Neural progenitor cell (in vitro differentiated cells): ENCODE results near the gene NCOA1. TPM values are rescaled to one million over a fixed set of nuclear protein-coding genes. Genes with fewer than 3 reads are reported as not detected.

Source experiments
- DNase-seq: peaks from one replicate; pipeline ENCODE4 v3.0.0-alpha.2; 2016; ENCODE audit warnings: low spot score
- H2AFZ ChIP-seq: fragments of 200-600 bp; sonication (generic); replicated peaks from 2 replicates; pipeline ENCODE4 v1.6.1; 2016; ENCODE audit warnings: antibody characterized with exemption
- H3F3A ChIP-seq: fragments of 200-600 bp; sonication (generic); 2 replicates; pipeline ENCODE4 v1.6.1; 2016; ENCODE audit warnings: antibody characterized with exemption, low read depth
- H3K27ac ChIP-seq: fragments of 200-600 bp; sonication (generic); 2 replicates; pipeline ENCODE4 v1.5.1; 2016; ENCODE audit warnings: mild to moderate bottlenecking
- H3K27me3 ChIP-seq: fragments of 200-600 bp; sonication (generic); 2 replicates; pipeline ENCODE4 v1.6.1; 2016; ENCODE audit warnings: mild to moderate bottlenecking, moderate library complexity
- H3K36me3 ChIP-seq: fragments of 200-600 bp; sonication (generic); 2 replicates; pipeline ENCODE4 v1.5.1; 2016
- H3K4me1 ChIP-seq: fragments of 200-600 bp; sonication (generic); 2 replicates; pipeline ENCODE4 v1.6.1; 2016; ENCODE audit warnings: mixed run types
- H3K4me2 ChIP-seq: fragments of 200-600 bp; sonication (generic); 2 replicates; pipeline ENCODE4 v1.6.1; 2016
- H3K4me3 ChIP-seq: fragments of 200-600 bp; sonication (generic); 2 replicates; pipeline ENCODE4 v1.5.1; 2016
- H3K79me2 ChIP-seq: fragments of 200-600 bp; sonication (generic); 2 replicates; pipeline ENCODE4 v1.6.1; 2016; ENCODE audit warnings: low read depth
- H3K9ac ChIP-seq: fragments of 200-600 bp; sonication (generic); 2 replicates; pipeline ENCODE4 v1.6.1; 2016
- H3K9me3 ChIP-seq: fragments of 200-600 bp; sonication (generic); 2 replicates; pipeline ENCODE4 v1.5.1; 2016; ENCODE audit warnings: low read depth
- H4K20me1 ChIP-seq: fragments of 200-600 bp; sonication (generic); 2 replicates; pipeline ENCODE4 v1.6.1; 2016; ENCODE audit warnings: low read depth
- H3K27ac Mint-ChIP-seq: 3 replicates; pipeline ENCODE4 v1.8.0; 2021; ENCODE audit warnings: mixed read lengths
- H3K27me3 Mint-ChIP-seq: 2 replicates; pipeline ENCODE4 v1.8.0; 2022; ENCODE audit warnings: low read depth, mild to moderate bottlenecking, inconsistent platforms, moderate library complexity, mixed read lengths; ENCODE audit not compliant: insufficient read depth
- H3K36me3 Mint-ChIP-seq: 3 replicates; pipeline ENCODE4 v1.8.0; 2021; ENCODE audit warnings: mixed read lengths
- H3K4me1 Mint-ChIP-seq: 3 replicates; pipeline ENCODE4 v1.8.0; 2021; ENCODE audit warnings: mixed read lengths
- H3K4me3 Mint-ChIP-seq: 3 replicates; pipeline ENCODE4 v1.8.0; 2021; ENCODE audit warnings: mild to moderate bottlenecking, moderate library complexity, mixed read lengths
- H3K9me3 Mint-ChIP-seq: 3 replicates; pipeline ENCODE4 v1.8.0; 2020; ENCODE audit warnings: mixed read lengths
- EZH2 ChIP-seq: fragments of 200-600 bp; sonication (generic); IDR thresholded peaks from 2 replicates; pipeline ENCODE4 v1.6.1; 2017; ENCODE audit warnings: antibody characterized with exemption, mild to moderate bottlenecking, moderate library complexity
- EZH2phosphoT487 ChIP-seq: fragments of 200-600 bp; sonication (generic); IDR thresholded peaks from 2 replicates; pipeline ENCODE4 v1.6.1; 2017; ENCODE audit warnings: antibody characterized with exemption
- total RNA-seq: library from RNA; depleted of rRNA; stranded (reverse); fragments of >200 nt; gene quantifications from 2 replicates; pipeline ENCODE4 v1.2.3, GENCODE V29; 2015; ENCODE audit warnings: low replicate concordance
- TF ChIP-seq, protein P1 (sequence below): fragments of 200-600 bp; sonication (generic); IDR thresholded peaks from 2 replicates; pipeline ENCODE4 v1.5.1; 2017; ENCODE audit warnings: antibody characterized with exemption, mild to moderate bottlenecking

NCOA1 gene
- total RNA-seq, 1 donor from 2014 or later: 29.3 TPM

DNA sequence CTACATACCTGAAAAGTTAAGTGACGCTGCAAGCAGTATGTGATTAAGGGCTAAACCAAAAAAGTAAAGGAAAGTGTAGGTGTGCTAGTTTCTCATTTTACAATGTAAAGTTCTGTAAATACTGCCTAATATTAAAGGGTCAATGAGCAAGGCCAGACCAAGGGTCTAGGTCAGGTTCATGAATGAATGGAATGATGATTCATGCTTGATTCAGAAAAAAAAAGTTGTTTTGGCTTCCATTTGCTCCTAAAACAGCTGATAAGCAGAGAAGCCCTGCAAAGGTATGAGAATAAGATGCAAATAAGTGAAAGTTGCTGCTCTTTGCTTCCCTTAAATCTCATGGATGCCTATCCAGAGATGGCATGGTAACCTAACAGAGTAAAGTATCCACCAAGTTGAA is 240.9 kb downstream of the NCOA1 start:
- no peaks in the 10 kb centered on the region for H3K27me3 Mint-ChIP-seq
- H3K4me1 Mint-ChIP-seq: no peaks in the 10 kb centered on the region
- no peak overlapping the region for H3K4me3 ChIP-seq
- TF ChIP-seq, protein P1, sequence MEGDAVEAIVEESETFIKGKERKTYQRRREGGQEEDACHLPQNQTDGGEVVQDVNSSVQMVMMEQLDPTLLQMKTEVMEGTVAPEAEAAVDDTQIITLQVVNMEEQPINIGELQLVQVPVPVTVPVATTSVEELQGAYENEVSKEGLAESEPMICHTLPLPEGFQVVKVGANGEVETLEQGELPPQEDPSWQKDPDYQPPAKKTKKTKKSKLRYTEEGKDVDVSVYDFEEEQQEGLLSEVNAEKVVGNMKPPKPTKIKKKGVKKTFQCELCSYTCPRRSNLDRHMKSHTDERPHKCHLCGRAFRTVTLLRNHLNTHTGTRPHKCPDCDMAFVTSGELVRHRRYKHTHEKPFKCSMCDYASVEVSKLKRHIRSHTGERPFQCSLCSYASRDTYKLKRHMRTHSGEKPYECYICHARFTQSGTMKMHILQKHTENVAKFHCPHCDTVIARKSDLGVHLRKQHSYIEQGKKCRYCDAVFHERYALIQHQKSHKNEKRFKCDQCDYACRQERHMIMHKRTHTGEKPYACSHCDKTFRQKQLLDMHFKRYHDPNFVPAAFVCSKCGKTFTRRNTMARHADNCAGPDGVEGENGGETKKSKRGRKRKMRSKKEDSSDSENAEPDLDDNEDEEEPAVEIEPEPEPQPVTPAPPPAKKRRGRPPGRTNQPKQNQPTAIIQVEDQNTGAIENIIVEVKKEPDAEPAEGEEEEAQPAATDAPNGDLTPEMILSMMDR: no peak
- no peak for TF ChIP-seq EZH2phosphoT487
- no peak for TF ChIP-seq EZH2
- no peaks in the 10 kb centered on the region for H3K79me2 ChIP-seq
- H2AFZ ChIP-seq: no peak overlapping the region
- no peaks in the 10 kb centered on the region for H3K36me3 ChIP-seq
- no peak overlapping the region for H3K27ac Mint-ChIP-seq
- DNase-seq: no peak
- no peak overlapping the region for H3K4me3 Mint-ChIP-seq
- no peaks in the 10 kb centered on the region for H3K9me3 ChIP-seq
- H3K4me2 ChIP-seq: no peak overlapping the region
- H3F3A ChIP-seq: no peaks in the 10 kb centered on the region
- no peak overlapping the region for H3K9ac ChIP-seq
- H3K27me3 ChIP-seq: no peaks in the 10 kb centered on the region
- no peaks in the 10 kb centered on the region for H4K20me1 ChIP-seq
- peaks cover 4% of the 10 kb centered on the region for H3K4me1 ChIP-seq
- H3K9me3 Mint-ChIP-seq: no peaks in the 10 kb centered on the region
- no peak overlapping the region for H3K27ac ChIP-seq
- peaks cover 6% of the 10 kb centered on the region for H3K36me3 Mint-ChIP-seq

DNA sequence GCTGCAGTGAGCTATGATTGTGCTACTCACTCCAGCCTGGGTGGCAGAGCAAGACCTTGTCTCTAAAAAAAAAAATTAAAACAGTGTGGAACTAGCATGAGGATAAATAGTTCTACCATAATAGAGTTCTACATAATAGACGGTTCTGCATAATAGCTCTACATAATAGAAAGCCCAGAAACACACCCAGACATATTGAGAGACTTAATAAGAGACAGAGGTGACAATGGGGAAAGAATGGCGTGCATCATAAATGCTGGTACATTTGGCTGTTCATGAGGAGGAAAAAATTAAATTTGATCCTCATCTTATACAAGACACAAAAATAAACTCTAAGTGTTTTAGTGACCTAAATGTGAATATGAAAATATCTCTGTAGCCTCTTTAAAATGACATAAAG is 243.7 kb downstream of the NCOA1 start:
- Histone ChIP-seq H3K79me2 (no peaks in the 10 kb centered on the region), H3K4me2 (no peak overlapping the region), H3K9ac (no peak overlapping the region), H3K27ac (no peak overlapping the region), H3K36me3 (no peaks in the 10 kb centered on the region), H4K20me1 (no peaks in the 10 kb centered on the region), H3K4me3 (no peak overlapping the region), H3K9me3 (no peaks in the 10 kb centered on the region), H3F3A (no peaks in the 10 kb centered on the region), H2AFZ (no peak overlapping the region), H3K27me3 (no peaks in the 10 kb centered on the region), H3K4me1 (peaks cover 7% of the 10 kb centered on the region)
- H3K4me3 Mint-ChIP-seq: no peak overlapping the region
- TF ChIP-seq, protein P1: no peak
- TF ChIP-seq EZH2phosphoT487: no peak
- TF ChIP-seq EZH2: no peak
- no peak for DNase-seq
- no peaks in the 10 kb centered on the region for H3K27me3 Mint-ChIP-seq
- no peak overlapping the region for H3K27ac Mint-ChIP-seq
- H3K4me1 Mint-ChIP-seq: no peaks in the 10 kb centered on the region
- H3K36me3 Mint-ChIP-seq: peaks cover 3% of the 10 kb centered on the region
- no peaks in the 10 kb centered on the region for H3K9me3 Mint-ChIP-seq

DNA sequence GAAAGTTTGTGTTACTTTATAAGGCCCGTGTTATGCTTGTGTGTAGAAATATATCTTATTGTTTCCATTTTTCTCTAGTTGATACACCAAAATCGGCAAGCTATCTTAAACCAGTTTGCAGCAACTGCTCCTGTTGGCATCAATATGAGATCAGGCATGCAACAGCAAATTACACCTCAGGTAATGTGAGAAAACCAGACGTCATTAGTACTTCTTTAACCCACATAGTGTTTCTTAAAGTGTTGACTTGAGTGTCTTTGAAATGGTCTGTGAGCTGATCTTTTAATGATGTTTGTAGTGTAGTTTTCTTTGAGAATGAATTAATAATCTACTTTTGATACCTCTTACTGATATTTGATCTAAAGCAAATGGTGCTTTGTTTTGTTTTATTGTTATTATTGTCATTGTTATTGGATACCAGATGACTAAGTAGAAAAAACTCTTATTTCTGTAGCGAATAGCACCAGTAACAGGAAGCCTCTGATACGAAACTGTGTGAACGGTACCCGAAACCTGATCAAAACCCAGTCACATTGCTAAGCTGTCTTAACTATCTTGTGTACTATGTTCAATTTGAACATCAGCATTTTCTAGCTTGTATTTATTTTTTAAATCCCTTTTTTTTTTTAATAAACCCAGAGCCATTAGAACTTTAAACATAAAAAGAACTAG is 248.4 kb downstream of the NCOA1 start:
- no peaks in the 10 kb centered on the region for H3K27me3 Mint-ChIP-seq
- H3K9ac ChIP-seq: no peak overlapping the region
- H3K9me3 Mint-ChIP-seq: no peaks in the 10 kb centered on the region
- H4K20me1 ChIP-seq: no peaks in the 10 kb centered on the region
- peaks cover 4% of the 10 kb centered on the region for H3K4me1 Mint-ChIP-seq
- H3K4me1 ChIP-seq: peaks cover 7% of the 10 kb centered on the region
- DNase-seq: no peak
- H3K79me2 ChIP-seq: no peaks in the 10 kb centered on the region
- no peaks in the 10 kb centered on the region for H3K9me3 ChIP-seq
- H3K4me3 ChIP-seq: no peak overlapping the region
- no peak overlapping the region for H3K27ac Mint-ChIP-seq
- H3K27ac ChIP-seq: no peak overlapping the region
- no peaks in the 10 kb centered on the region for H3K36me3 ChIP-seq
- no peak overlapping the region for H2AFZ ChIP-seq
- TF ChIP-seq, protein P1: no peak
- TF ChIP-seq EZH2: no peak
- TF ChIP-seq EZH2phosphoT487: no peak
- no peak overlapping the region for H3K4me2 ChIP-seq
- H3K4me3 Mint-ChIP-seq: no peak overlapping the region
- no peaks in the 10 kb centered on the region for H3K27me3 ChIP-seq
- H3F3A ChIP-seq: no peaks in the 10 kb centered on the region
- peaks cover 7% of the 10 kb centered on the region for H3K36me3 Mint-ChIP-seq
